Prostate gland (tissue), 2 donors: ENCODE data around the gene SLC3A2.

Source experiments
- CTCF ChIP-seq, 4 experiments: fragments of 200-600 bp in 2 of 4; fragments of 450-650 bp in 2 of 4; sonication (generic) in 2 of 4; IDR thresholded peaks; 1 replicate in 3 of 4; 2 replicates in 1 of 4; pipeline ENCODE4 v1.5.1; 2016 to 2019; ENCODE audit warnings: antibody characterized with exemption in 4 of 4, mild to moderate bottlenecking in 2 of 4, moderate library complexity in 2 of 4
- POLR2A ChIP-seq: fragments of 450-650 bp; IDR thresholded peaks from one replicate; pipeline ENCODE4 v1.6.1; 2016; ENCODE audit warnings: antibody characterized with exemption, mild to moderate bottlenecking

DNA sequence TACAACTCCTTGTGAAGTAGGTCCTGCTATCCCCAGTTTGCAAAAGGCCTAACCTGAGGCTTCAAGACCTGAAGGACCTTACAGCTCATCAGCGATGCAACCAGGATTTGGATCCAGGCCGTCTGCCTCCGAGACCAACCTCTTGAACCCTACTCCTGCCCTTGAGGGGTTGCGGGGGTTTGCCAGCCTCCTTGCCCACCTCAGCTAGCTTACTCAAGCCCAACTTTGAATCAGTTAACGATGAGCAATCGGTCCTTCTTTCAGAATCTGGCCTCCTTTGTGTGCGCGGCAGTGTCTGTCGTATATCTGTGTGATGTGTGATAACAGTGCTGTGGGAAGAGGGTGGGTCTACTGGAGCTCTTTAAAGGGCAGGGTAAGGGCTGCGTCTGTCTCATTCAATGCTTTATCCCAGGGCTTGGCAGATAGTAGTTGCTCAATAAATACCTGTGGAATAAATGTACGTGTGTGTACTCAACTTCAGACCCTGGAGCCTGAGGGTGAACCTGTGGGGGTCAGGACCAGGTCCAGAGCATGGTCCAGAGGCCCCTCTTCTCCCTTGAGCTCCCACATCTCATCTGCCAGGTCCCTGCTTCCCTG lies 37.3 kb downstream of the SLC3A2 start:
- TF ChIP-seq CTCF (IDR thresholded peaks at IDR 0.05) (no peak), POLR2A (no peak)
